RCC 7860 (cell line): Measurements from ENCODE around the gene MAP1LC3A.

Experiments used
- DNase-seq: peaks from one replicate; pipeline ENCODE4 v3.0.0-alpha.2; 2015; ENCODE audit warnings: low spot score
- FAIRE-seq: peaks from 2 replicates; lab custom pipeline; 2012; peaks lifted over from hg19 to GRCh38; lab: Jason Lieb, UNC

The MAP1LC3A gene

DNA sequence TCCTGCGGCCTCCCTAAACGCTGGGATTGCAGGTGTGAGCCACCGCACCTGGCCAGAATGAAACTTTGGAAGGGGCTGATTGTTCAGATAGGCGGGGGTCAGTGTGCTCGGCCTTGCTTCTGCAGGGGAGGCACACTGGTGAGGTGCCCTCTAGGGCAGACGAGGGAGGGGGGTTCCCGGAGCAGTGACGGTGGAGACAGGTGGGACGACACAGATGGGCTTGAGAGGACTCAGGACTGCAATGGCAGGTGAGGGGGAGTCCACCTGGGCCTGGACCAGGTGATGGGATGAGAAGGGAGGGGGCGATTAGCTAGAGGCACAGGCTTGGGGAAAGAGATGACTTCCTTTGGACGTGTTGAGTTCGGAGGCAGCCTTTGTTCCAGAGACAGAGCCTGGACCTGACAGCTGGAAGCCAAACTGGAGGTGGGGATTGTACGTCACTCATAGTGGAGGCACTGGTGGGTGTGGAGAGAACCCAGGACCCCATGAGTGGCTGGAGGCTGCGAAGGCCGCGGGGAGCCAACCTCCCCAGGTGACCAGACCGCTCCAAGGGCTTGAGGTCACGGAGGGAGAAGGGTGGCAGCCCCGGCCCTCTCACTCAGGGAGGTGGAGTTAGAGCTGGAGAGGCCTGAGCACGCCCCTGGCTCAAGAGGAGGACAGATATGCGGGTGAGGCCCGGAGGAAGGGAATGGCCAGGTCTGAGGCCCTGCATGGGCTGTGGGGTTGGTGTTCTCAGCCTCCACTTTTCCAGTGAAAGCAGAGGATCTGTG, 10.5 kb upstream of the MAP1LC3A start:
- FAIRE-seq = no peak
- no peak for DNase-seq

DNA sequence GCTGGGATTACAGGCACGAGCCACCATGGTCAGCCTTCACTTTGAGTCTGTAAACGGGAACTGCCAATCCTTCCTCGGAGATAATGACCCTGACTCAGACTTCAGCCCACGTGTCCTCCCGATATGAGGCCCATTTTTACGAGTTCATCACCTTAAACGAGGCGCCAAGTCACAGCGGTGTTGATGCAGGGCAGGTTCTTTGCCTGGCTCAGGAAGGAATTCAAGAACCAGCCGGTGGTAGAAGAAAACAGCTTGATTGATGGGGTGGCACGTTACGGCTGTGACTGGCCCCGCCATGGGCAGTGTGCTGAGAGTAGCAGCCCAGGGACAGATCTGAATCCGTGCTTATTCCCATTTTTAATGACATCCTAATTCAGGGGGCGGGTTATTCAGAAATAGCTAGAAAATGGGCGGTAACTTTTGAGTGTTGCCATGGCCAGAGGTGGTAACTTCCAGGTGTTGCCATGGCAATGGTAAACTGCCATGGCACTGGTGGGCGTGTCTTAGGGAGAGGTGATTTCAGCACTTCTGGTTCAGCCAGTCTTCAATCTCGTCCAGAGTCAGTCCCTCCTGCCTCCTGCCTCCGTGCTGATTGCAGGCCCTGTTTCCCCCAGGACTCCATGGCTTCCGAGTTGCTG, 9.1 kb upstream of the MAP1LC3A start:
- FAIRE-seq (no peak), DNase-seq (no peak)

DNA sequence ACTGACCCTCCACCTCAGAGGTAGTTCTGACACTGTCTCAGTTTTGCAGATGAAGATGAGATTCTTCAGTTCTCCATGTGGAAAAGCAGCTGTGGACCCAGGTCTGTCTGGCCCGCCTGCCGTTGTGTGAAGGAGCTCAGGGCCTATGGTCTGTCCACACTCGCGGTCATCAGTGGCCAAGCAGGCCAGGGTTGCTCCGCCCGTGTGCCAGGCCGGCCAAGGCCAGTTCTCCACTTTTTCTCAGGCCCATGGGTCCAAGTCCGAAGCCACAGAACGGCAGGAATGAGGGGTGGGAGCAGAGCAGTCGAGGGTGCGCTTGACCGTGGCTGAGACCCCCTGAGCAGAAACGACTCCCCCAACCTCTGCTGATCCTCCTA, 8.6 kb upstream of the MAP1LC3A start:
- FAIRE-seq (no peak), DNase-seq (no peak)

DNA sequence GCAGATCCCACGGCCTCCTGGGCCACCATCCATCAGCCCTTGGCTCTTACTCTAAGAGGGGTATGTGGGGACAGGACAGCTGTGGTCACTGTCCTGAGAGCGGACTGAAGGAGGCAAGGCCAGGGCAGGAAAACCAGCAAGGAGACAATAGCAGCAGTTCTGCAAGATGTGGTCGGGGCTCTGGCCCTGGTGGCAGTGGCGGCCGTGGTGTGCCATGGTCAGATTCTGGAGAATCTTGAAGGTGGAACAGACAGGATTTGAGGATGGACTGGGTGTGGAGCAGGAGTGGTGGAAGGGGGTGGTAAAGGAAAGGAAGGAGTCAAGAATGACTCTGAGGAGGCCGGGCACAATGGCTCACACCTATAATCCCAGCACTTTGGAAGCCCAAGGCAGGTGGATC, 5.9 kb upstream of the MAP1LC3A start:
- no peak for DNase-seq
- FAIRE-seq = no peak

DNA sequence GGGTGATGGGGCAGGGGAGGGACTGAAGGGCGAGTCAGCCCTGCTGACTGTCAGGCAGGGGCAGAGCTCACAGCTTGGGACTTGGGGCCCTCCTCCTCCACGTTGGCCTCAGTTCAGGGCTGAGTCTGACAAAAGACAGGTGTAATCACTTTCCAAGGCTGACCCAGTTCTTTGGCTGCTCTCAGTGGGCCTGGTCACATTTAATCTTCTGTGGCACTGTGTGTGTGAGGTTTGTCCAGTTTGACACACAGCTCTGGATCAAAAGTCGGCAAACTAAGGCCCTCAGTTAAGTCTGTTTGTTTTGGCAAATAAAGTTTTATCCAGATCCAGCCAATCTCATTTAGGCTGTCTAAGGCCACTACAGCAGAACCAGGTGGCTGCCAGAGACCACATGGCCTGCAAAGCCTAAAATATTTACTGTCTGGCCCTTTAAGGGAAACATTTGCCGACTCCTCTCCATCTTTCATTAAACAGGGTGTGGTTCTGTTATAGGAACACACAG, 5.1 kb upstream of the MAP1LC3A start:
- no peak for FAIRE-seq

DNA sequence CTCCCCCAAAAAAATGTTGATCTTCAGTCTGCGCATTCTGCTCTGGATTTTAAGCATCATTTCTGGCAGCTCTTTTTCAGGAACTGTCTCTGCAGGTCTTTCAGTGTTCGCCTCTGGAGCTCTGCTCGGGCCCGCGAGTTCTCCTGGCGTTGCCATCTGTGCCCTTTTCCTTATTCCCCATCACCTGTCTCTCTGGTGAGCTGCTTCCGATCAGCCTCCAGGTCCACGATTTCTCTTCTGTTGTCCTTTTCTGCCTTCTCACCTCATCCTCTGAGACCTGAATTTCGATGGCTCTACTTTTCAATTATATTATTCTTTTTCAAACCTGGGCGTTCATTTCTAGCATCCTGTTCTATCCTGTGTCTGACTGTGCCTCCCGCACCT, 590 bp upstream of the MAP1LC3A start:
- no peak for FAIRE-seq
- DNase-seq = no peak

More for the DNA sequence above, 5.1 kb upstream of the MAP1LC3A start:
- no peak for DNase-seq

DNA sequence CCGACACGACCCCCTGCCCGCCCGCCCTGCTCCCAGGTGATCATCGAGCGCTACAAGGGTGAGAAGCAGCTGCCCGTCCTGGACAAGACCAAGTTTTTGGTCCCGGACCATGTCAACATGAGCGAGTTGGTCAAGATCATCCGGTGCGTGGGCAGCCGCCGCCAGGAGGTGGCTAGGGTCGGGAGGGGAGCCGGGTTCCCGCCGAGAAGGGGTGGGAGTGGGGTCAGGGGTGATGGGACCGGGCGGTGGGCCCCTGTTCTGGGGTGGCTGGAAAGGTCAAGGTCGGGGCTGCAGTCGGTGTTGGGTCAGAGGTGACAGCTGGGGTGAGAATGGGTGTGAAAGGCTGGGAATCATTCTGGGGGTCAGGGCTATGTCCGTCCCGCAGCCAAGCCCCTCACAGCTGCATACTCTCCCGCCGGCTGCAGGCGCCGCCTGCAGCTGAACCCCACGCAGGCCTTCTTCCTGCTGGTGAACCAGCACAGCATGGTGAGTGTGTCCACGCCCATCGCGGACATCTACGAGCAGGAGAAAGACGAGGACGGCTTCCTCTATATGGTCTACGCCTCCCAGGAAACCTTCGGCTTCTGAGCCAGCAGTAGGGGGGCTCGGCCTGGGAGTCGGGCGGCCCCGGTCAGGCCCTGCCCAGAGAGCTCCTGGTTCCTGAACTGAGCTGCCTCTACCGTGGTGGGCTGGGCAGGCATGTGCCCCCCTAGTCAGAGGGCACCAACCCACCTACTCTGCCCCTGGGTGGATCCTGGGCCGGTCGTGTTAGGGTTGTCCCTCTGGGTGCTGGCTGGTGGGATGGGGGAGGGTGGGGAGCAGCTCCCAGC, 1.0 kb downstream of the MAP1LC3A start:
- no peak for DNase-seq
- FAIRE-seq = no peak

DNA sequence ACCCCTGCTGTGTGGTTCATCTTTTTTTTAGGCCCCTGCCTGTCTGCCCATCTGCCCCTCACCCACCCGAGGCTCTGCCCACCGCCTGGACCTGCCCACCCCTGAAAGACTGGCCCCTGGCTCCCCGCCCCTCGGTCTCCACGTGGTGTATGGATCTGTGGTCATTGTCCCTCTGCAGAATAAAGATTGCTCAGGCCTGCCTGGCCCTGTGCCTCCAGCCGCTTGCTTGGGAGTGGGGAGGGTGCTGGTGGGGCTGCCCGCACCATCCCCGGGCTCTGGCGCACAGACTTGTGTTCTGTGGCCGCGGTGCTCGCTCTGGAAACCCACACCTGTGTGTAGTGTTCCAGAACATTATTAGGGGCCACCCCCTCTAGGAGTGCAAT, 1.6 kb downstream of the MAP1LC3A start:
- no peak for FAIRE-seq
- DNase-seq = no peak

DNA sequence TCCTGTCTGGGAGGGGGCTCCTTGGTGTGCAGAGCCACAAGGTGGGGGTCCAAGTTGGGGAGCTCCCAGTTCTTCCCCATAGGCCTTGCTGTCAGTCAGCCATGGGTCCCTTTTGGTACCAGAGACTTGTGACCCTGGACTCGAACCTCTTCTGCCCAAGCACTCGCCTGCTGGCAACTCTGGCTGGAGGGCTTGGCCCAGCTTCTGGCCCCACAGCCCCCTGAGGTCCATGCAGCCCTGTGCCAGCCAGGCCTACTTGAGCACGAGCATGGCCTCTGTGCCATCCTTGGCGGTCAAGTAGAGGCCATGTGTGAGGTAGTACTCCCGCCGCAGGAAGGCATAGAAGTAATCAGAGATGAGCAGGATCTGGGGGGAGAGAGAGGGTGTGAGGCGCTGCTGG, 2.1 kb downstream of the MAP1LC3A start:
- FAIRE-seq (no peak), DNase-seq (no peak)

DNA sequence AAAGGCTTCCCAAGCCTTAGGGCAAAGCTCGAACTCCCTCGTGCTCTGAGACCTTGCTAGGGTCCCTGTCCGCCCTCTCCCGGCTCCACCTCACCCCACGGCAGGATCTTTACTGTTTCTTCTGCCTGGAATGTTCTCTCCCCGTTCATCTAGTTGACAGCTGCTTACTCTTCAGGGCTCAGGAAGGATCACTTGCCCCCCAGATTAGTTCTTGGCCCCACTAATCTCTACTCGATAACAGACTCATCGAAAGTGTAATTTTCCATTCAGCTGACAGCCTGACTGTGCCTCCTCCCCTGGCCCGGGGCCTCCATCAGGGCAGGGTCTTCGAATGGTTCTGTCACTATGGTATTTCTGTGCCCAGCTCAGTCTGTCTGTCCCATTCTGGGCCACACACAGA, 3.1 kb downstream of the MAP1LC3A start:
- FAIRE-seq (no peak), DNase-seq (no peak)

DNA sequence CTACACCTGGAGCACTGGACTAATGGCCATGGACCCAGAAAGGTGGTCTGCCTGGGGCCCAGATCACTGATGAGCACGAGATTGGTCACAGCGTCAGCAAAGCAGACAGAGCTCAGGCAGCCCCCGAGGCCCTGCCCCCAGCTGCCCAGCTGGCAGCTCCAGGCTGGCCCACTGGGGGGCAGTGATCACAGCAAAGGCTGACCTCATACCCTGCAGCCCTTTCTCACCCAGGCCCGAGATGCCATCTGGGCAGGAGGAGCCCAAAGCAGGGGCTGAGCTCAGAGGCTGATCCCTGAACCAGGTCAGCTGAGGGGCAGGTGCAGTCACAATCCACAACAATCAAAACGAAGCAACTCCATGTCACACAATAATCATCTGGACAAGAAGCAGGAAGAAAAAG, 4.1 kb downstream of the MAP1LC3A start:
- DNase-seq = peak; percentile 25

DNA sequence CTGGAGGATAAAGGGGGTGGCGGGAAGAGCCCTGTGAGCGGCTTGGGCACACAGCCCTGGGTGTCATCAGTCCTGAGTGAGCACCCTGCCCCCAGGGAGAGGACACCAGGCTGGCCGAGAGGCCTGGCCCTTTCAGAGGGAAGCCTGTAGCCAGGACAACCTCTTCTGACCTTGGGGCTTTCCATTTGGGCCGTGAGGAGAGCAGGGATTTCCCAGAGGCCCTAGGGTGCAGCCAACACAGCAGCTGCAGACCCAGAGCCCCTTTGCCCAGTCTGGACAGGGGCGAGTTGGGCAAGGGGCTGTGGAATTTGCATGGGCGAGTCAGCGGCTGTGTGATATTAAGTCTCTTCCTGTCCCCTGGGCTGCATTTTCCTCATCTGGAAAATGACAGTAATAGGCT, 6.3 kb downstream of the MAP1LC3A start:
- FAIRE-seq (no peak), DNase-seq (no peak)

More for the DNA sequence above, 4.1 kb downstream of the MAP1LC3A start:
- FAIRE-seq = no peak

DNA sequence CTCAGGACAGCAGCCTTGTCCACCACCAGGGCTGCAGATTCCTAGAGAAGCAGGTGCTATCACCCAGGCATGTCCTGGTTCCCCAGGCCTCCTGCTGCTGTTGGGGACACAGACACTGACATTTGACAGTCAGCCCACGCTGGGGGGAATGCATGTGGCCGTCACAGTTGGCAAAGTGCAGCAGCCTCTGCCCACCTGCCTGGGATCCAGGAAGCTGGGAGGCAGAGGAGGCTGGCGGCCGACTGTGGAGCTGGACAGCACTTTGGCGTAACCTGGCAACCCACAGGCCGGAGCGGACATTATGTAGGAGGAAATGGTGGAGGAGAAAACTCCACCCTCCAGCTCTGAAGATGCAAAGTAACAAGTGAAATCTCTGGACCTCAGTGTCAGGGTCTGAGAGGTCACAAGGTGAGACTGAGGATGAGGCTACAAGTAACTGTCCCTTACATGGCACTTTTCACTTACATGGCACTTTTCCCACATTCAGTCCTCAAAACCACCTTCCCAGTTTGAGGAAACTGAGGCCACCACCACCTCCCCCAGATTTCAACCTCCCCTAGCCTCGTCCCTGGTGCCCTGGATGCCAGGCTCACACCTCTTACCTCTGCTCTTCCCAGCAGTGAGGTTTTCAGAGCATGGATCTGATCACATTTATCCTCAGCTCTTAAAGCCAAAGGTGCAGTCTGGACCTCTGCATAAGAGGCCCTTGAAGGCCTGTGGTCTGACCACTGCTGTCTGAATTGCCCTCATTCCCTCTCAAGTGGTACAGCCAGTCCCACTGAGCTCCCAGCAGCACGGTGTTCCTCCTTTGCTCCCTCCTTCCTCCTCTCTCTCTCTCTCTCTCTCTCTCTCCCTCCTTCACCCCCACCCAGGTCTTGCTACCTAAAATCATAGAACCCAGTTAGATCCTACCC, 8.7 kb downstream of the MAP1LC3A start:
- FAIRE-seq = no peak
- no peak for DNase-seq

DNA sequence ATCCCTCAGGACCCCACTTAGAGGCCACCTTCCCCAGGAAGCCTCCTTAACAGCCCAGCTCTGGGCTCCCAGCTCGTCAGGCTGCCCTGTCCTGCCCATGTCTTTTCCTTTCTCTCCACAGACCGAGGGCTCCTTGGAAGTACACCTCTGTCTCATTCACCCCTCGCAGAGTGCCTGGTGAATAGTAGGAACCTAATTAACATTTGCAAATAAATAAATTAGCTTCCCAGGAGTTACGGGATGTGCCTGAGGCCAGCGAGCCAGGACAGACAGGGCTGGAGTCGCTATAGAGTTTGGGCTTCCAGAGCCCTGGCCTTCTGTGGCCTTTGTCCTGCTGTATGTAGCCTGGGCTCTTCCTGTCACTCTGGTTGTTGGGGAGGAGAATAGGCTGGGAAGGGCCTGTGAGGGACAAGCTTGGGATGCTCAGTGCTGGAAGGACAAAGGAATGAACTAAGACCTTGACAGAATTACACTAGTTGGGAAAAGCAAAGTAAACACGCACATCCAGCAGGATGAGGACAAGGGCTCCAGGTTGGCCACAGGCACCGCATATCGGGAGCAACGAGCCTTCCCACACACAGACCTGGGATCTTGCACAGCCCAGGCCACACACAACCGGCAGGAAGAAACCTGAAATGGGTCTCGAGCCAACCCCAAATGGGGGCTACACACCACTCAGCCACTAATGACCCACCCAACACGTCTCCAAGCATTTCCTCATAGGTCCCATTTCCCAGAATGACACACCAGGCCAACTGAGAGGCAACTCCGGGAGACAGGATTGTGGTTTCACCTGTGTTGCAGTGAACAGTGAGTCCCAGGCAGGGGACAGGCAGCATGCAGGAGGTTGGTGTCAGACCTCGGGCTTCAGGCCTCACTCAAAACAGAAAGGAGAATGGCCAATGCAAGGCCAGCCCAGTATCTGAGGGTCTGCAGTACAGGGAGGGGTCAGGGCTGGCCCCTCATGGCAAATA, 9.7 kb downstream of the MAP1LC3A start:
- DNase-seq = no peak
- no peak for FAIRE-seq

DNA sequence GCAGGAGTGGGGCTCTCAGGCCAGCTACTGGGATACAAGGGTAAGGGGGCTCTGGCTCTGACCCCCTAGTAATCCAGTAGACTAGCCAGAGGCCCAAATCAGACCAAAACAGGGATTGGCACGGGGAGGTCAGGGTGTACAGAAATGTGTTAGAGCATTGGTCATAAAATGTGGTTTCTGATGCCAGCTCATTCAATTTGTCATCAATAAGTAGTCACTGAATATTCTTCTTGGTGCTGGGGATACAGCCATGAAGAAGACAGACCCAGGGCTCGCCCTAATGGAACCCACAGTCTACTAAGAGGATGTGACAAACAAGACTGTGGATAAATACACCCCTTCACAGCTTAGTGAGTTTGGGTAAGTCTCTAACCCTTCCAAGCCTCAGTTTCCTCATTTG, 11.1 kb downstream of the MAP1LC3A start:
- FAIRE-seq (no peak), DNase-seq (no peak)

DNA sequence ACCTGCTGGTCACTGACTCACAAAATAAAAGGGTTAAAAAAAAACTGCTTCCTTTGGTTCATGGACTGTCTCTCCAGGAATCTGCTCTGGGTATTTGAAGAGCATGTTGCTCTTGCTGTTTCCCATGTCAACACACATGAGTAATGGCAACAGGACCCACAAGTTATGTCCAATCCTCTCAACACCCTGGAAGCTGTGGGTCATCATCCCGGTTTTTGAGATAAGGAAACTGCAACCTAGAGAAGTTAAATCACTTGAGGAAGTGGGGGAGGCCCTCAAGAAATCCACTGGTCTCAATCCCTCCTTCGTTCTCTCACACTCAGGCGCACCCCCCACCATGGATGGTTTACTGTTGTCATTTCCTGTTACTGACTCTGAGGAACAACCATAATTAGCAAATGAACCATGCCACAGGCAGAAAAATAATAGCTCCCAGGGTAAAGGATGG, 12.4 kb downstream of the MAP1LC3A start:
- DNase-seq (peak; percentile 68), FAIRE-seq (no peak)

DNA sequence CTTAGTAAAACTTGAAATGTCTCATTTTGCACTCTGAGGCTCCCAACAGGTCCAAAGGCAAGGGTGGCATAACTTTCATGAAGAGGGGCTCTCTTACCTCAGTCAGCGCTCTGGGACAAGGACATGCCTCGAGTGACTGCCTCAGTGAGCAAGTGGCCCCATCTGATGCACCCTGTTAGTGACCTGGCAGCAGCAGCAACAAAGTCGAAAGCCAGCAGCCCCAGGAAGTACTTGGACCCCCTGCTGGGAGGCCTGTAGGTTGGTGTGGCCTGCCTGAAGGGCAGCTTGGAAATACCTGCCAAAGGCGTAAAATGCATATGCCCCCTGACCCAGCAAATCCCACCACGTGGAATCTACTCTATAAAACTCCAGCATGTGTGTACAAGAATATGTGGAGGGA, 13.2 kb downstream of the MAP1LC3A start:
- DNase-seq (no peak), FAIRE-seq (no peak)

DNA sequence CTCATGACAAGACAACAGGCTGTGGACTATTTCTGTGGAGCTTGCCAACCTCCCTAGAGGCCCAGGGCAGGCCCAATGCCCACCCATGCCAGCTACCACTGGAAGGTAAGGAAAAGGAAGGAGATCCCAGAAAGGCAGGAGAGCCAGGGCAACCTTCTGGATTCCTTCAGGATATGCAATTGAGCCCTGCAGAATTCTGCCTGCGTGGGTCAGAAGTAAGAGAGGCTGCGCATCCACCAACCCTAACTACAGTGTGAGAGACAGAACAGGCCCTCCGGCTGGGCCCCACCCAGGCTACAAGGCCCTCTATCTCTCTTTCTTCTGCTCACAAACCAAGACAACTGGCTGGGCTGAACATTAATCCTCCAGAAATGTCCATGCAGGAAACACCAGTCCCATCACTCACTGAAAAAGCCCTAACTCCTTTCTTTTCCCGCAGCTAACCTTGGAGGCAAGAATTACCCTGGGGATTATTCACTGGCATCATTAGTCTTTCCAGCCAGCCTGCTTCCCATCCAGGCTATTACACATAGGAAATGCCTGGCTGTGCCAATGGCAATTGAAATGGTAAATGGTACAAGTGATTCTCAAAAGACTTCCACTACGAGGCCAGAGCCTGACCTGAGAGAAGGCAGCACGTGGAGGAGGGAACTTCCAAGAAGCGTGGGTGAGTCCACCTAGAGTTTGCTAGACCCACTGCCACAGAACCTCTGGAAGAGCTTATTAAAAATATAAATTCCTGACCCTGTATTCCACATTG, 15.2 kb downstream of the MAP1LC3A start:
- no peak for FAIRE-seq
- no peak for DNase-seq

DNA sequence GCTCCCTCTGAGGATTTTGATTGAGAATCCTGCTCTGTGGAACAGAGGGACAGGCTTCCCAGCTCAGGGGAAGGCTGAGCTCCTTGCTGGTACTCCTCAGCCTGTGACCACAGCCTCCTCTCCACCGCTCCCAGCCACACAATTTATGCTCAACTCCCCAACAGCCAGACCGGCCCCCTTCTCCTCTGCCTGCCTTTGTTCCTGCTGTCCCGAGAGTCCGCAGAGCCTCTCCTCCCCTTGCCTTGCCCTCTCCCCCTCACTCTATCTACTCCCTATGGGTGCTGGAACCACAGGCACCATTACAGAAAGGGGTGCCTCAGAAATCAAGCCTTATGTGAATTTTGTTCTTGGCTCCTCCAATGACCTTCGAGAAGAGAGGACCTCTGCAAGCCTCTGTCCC, 15.9 kb downstream of the MAP1LC3A start:
- DNase-seq = no peak
- FAIRE-seq = no peak
